H1 (cell line): ENCODE measurements around the gene CROCC.

Source experiments
- CHD2 ChIP-seq: IDR thresholded peaks from 2 replicates; pipeline ENCODE4 v1.6.1; 2012; ENCODE audit warnings: low read length, improper control_type of control experiment
- EZH2 ChIP-seq: fragments of 200-600 bp; sonication (generic); IDR thresholded peaks from 2 replicates; pipeline ENCODE4 v1.7.1; 2012; ENCODE audit warnings: low read depth, mild to moderate bottlenecking, moderate library complexity, low read length, inconsistent platforms; ENCODE audit not compliant: severe bottlenecking
- HDAC2 ChIP-seq, 2 experiments: fragments of 300-600 bp in 1 of 2; sonication (generic) in 1 of 2; IDR thresholded peaks; 2 replicates each; pipeline ENCODE4 v1.6.1; 2011 to 2012; ENCODE audit warnings: low read depth in 2 of 2, low read length in 2 of 2, mild to moderate bottlenecking in 2 of 2, moderate library complexity in 2 of 2, borderline replicate concordance in 1 of 2, inconsistent platforms in 1 of 2
- JUN ChIP-seq: IDR thresholded peaks from 2 replicates; pipeline ENCODE4 v1.6.1; 2011; ENCODE audit warnings: low read depth, mild to moderate bottlenecking, improper control_type of control experiment, low read length
- PHF8 ChIP-seq: fragments of 200-600 bp; sonication (generic); conservative IDR thresholded peaks from 2 replicates; pipeline ENCODE4 v1.7.1; 2012; ENCODE audit warnings: low read depth, mild to moderate bottlenecking, inconsistent platforms, low read length, moderate library complexity
- POLR2A ChIP-seq, 2 experiments: IDR thresholded peaks; 1 replicate in 1 of 2; 2 replicates in 1 of 2; pipeline ENCODE4 v1.6.1; 2011; ENCODE audit warnings: low read depth in 2 of 2, low read length in 2 of 2, mild to moderate bottlenecking in 2 of 2; ENCODE audit errors: control extremely low read depth in 1 of 2
- SIRT6 ChIP-seq: IDR thresholded peaks from one replicate; pipeline ENCODE4 v1.7.1; 2012; ENCODE audit warnings: low read length, inconsistent platforms
- SP1 ChIP-seq: IDR thresholded peaks from 2 replicates; pipeline ENCODE4 v1.6.1; 2011; ENCODE audit warnings: low read depth, low read length
- TCF12 ChIP-seq: IDR thresholded peaks from 2 replicates; pipeline ENCODE4 v1.6.1; 2011; ENCODE audit warnings: low read depth, mild to moderate bottlenecking, low read length
- TF ChIP-seq, protein P1 (sequence below), 3 experiments: IDR thresholded peaks; 1 replicate in 2 of 3; 2 replicates in 1 of 3; pipeline versions ENCODE4 v1.5.1 to v1.6.1; 2011; ENCODE audit warnings: low read length in 3 of 3, mild to moderate bottlenecking in 3 of 3, inconsistent platforms in 2 of 3, low read depth in 1 of 3, moderate library complexity in 1 of 3; ENCODE audit not compliant: insufficient read depth in 1 of 3; ENCODE audit errors: control extremely low read depth in 1 of 3

DNA sequence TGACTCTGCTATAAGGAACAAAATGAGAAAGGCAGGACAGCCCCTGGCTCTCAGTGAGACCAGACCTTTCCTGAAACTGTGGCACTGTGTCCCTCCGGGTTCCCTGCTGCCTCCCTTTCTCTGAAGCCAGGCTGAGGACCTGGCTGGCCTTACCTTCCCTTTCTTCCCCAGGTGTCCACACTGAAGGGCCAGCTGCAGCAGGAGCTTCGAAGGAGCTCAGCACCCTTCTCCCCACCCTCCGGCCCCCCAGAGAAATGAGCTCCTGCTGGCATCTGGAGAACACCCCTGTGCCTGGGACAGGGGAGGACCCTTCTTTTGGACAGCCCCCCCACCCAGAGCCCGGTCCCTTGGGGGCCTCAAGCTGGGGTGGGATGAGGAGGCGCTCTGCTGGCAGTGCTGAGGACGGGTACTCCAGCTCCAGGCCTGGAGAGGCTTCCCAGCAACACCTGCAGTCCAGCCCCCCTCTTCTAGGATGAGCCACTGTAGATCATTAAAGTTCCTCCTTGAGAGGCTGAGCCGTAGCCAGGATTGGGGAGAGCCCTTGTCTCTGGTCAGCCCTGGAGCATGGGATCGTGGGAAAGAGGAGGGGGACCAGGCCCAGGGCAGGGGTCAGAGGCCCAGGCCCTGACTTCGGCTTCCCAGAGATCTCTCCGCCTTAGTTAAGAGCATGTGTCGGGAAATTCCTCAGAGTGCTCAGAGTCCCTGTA, 50.6 kb downstream of the CROCC start:
- TF ChIP-seq POLR2A (IDR thresholded peaks at IDR 0.05; ENCODE audit: control extremely low read depth in 1 of 2, low read depth in 2 of 2, low read length in 2 of 2) = no peak
- no peak for TF ChIP-seq TCF12
- TF ChIP-seq, protein P1, sequence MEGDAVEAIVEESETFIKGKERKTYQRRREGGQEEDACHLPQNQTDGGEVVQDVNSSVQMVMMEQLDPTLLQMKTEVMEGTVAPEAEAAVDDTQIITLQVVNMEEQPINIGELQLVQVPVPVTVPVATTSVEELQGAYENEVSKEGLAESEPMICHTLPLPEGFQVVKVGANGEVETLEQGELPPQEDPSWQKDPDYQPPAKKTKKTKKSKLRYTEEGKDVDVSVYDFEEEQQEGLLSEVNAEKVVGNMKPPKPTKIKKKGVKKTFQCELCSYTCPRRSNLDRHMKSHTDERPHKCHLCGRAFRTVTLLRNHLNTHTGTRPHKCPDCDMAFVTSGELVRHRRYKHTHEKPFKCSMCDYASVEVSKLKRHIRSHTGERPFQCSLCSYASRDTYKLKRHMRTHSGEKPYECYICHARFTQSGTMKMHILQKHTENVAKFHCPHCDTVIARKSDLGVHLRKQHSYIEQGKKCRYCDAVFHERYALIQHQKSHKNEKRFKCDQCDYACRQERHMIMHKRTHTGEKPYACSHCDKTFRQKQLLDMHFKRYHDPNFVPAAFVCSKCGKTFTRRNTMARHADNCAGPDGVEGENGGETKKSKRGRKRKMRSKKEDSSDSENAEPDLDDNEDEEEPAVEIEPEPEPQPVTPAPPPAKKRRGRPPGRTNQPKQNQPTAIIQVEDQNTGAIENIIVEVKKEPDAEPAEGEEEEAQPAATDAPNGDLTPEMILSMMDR (IDR thresholded peaks at IDR 0.05; ENCODE audit: control extremely low read depth in 1 of 3, insufficient read depth in 1 of 3, low read depth in 1 of 3, low read length in 3 of 3) = no peak
- TF ChIP-seq HDAC2 (IDR thresholded peaks at IDR 0.05; ENCODE audit: borderline replicate concordance in 1 of 2, low read depth in 2 of 2, low read length in 2 of 2) = no peak
- TF ChIP-seq EZH2 = no peak
- no peak for TF ChIP-seq SP1
- TF ChIP-seq JUN = no peak
- TF ChIP-seq SIRT6 = no peak
- no peak for TF ChIP-seq PHF8
- no peak for TF ChIP-seq CHD2
